ENCODE data around the gene GNB1.

GNB1 gene

DNA sequence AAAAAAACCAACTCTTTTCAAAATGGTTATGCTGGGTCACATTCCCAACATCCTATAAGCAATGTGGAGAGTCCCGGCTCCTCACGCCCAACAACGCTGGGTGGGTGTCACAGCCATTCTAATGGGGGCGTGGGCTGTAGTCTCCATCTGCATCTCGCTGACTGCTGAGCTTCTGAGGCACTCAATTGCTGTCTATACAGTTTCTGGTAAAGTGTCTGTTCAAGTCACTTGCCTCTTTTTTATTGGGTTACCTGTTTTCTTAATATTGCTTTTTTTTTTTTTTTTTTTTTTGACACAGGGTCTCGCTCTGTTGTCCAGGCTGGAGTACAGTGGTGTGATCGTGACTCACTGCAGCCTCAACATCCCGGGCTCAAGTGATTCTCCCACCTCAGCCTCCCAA lies 54.8 kb downstream of the GNB1 start:
- H3K4ac ChIP-seq (ENCODE audit: low read depth, low read length), result no peak overlapping the region

DNA sequence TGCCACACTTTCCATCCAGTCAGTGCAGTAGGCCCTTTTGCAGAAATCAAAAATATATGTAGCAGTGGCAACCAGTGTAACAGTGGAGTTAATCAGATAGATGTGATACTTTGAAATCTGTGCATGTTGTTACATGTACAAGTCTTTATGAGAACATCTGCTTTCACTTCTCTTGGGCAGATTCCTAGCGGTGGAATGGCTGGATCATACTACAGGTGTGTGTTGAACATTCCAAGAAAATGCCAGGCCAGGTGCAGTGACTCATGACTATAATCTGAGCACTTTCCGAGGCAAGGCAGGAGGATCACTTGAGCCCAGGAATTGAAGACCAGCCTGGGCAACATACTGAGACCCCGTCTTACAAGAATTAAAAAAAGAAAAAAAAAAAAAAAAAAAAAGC lies 55.3 kb downstream of the GNB1 start:
- no CpG with 5 or more reads among the region's 3 CpGs for WGBS (ENCODE audit: extremely low coverage, insufficient coverage, low lambda C conversion rate)
- no peak overlapping the region for H2BK15ac ChIP-seq (replicated peaks; ENCODE audit: low read depth)
- peaks cover 18% of the 10 kb centered on the region for H3K79me1 ChIP-seq (ENCODE audit: low read length)
- no peaks in the 10 kb centered on the region for H3K27me3 ChIP-seq (ENCODE audit: insufficient read depth, low read length, poor library complexity)
- H3K4me3 ChIP-seq (ENCODE audit: low read length), result no peak overlapping the region
- no peak overlapping the region for H3K27ac ChIP-seq (ENCODE audit: low read depth, low read length)
- H2BK5ac ChIP-seq (ENCODE audit: low read length), result no peak overlapping the region
- H3K9ac ChIP-seq (ENCODE audit: low read length), result no peak overlapping the region
- H3K36me3 ChIP-seq (ENCODE audit: control insufficient read depth, insufficient read depth, low read length), result peaks cover 5% of the 10 kb centered on the region
- H4K5ac ChIP-seq (ENCODE audit: low read length), result no peak overlapping the region
- no peak overlapping the region for H4K8ac ChIP-seq (ENCODE audit: low read depth, low read length)
- no peak overlapping the region for H3K4me2 ChIP-seq (ENCODE audit: low read length)
- no peak overlapping the region for H2AK5ac ChIP-seq (ENCODE audit: low read length)
- no peak overlapping the region for H3K23ac ChIP-seq (ENCODE audit: low read length)
- H3K4ac ChIP-seq (ENCODE audit: low read depth, low read length), result no peak overlapping the region
- peaks cover 53% of the 10 kb centered on the region for H3K79me2 ChIP-seq (ENCODE audit: control insufficient read depth, insufficient read depth, low read length)
- no peak overlapping the region for H3K18ac ChIP-seq (ENCODE audit: low read length)
- no peak for DNase-seq
- H3K56ac ChIP-seq (ENCODE audit: low read length), result no peak overlapping the region
- H3K4me1 ChIP-seq (ENCODE audit: control insufficient read depth, low read depth, low read length), result no peaks in the 10 kb centered on the region
- no peak overlapping the region for H2BK120ac ChIP-seq (ENCODE audit: low read depth, low read length)

More for the DNA sequence above, 54.8 kb downstream of the GNB1 start:
- no peak overlapping the region for H3K4me2 ChIP-seq (ENCODE audit: low read length)
- no peak overlapping the region for H3K56ac ChIP-seq (ENCODE audit: low read length)
- no peaks in the 10 kb centered on the region for H3K4me1 ChIP-seq (ENCODE audit: control insufficient read depth, low read depth, low read length)
- H3K23ac ChIP-seq (ENCODE audit: low read length), result no peak overlapping the region
- no peak for DNase-seq
- peaks cover 58% of the 10 kb centered on the region for H3K79me2 ChIP-seq (ENCODE audit: control insufficient read depth, insufficient read depth, low read length)
- no peak overlapping the region for H3K18ac ChIP-seq (ENCODE audit: low read length)
- H2BK5ac ChIP-seq (ENCODE audit: low read length), result no peak overlapping the region
- H3K9ac ChIP-seq (ENCODE audit: low read length), result no peak overlapping the region
- no peak overlapping the region for H3K27ac ChIP-seq (ENCODE audit: low read depth, low read length)
- no peak overlapping the region for H2AK5ac ChIP-seq (ENCODE audit: low read length)
- H4K8ac ChIP-seq (ENCODE audit: low read depth, low read length), result no peak overlapping the region
- no peak overlapping the region for H2BK120ac ChIP-seq (ENCODE audit: low read depth, low read length)
- no CpG with 5 or more reads among the region's 8 CpGs for WGBS (ENCODE audit: extremely low coverage, insufficient coverage, low lambda C conversion rate)
- no peak overlapping the region for H4K5ac ChIP-seq (ENCODE audit: low read length)
- peaks cover 5% of the 10 kb centered on the region for H3K36me3 ChIP-seq (ENCODE audit: control insufficient read depth, insufficient read depth, low read length)
- no peaks in the 10 kb centered on the region for H3K27me3 ChIP-seq (ENCODE audit: insufficient read depth, low read length, poor library complexity)
- no peak overlapping the region for H2BK15ac ChIP-seq (replicated peaks; ENCODE audit: low read depth)
- H3K4me3 ChIP-seq (ENCODE audit: low read length), result no peak overlapping the region
- H3K79me1 ChIP-seq (ENCODE audit: low read length), result peaks cover 19% of the 10 kb centered on the region

DNA sequence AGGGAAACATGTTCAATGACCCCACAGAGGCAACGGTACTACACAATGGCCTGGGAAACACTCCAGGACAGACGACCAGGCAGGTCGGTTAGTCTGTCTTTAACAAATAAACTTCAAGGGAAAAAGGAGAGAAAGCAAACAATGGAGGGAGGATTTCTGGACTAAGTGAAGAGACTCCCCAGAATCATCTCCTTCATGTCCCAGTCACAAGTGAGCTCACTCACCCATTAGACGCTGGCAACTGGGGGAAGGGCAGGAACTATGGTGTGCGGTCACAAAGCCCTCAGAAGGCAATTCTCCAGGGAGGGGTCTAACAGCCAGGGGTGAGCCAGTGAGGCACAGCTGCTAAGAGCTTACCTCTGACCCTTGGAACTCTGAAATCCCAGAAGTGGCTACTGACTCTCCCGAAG lies 57.0 kb downstream of the GNB1 start:
- Histone ChIP-seq H2BK120ac (ENCODE audit: low read depth, low read length) (no peak overlapping the region), H3K4me1 (ENCODE audit: control insufficient read depth, low read depth, low read length) (no peaks in the 10 kb centered on the region), H3K79me1 (ENCODE audit: low read length) (peaks cover 19% of the 10 kb centered on the region), H3K4me2 (ENCODE audit: low read length) (no peak overlapping the region), H3K27me3 (ENCODE audit: insufficient read depth, low read length, poor library complexity) (no peaks in the 10 kb centered on the region), H3K18ac (ENCODE audit: low read length) (no peak overlapping the region), H2BK5ac (ENCODE audit: low read length) (no peak overlapping the region), H3K9ac (ENCODE audit: low read length) (no peak overlapping the region), H3K4ac (ENCODE audit: low read depth, low read length) (no peak overlapping the region), H3K79me2 (ENCODE audit: control insufficient read depth, insufficient read depth, low read length) (peaks cover 48% of the 10 kb centered on the region), H2AK5ac (ENCODE audit: low read length) (no peak overlapping the region), H3K36me3 (ENCODE audit: control insufficient read depth, insufficient read depth, low read length) (peaks cover 6% of the 10 kb centered on the region), H3K27ac (ENCODE audit: low read depth, low read length) (no peak overlapping the region), H3K4me3 (ENCODE audit: low read length) (no peak overlapping the region), H3K56ac (ENCODE audit: low read length) (no peak overlapping the region), H2BK15ac (replicated peaks; ENCODE audit: low read depth) (no peak overlapping the region), H4K8ac (ENCODE audit: low read depth, low read length) (no peak overlapping the region), H4K5ac (ENCODE audit: low read length) (no peak overlapping the region), H3K23ac (ENCODE audit: low read length) (peak overlapping the region; percentile 30)
- WGBS (ENCODE audit: extremely low coverage, insufficient coverage, low lambda C conversion rate), result no CpG with 5 or more reads among the region's 6 CpGs
- DNase-seq, result peak; percentile 30

DNA sequence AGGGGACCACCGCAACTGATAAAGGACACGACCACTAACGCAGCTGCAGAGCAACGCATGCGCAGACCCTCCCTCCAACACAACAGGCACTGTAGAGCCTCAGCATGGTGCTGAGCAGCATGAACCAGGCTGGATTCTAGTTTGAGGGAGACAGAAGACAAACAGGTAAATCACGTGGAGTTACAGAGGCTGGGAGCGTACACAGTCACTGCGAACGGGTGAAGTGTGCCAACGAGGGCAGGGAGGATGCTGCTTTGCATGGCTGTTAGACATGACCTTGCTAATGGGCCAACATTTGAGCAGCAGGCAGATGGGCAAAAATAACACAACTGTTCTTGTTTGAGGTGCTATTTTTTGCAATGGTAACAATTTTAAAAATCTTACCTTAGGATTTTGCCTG lies 57.4 kb downstream of the GNB1 start:
- H3K23ac ChIP-seq (ENCODE audit: low read length), result no peak overlapping the region
- H3K27ac ChIP-seq (ENCODE audit: low read depth, low read length), result no peak overlapping the region
- DNase-seq, result no peak
- WGBS (ENCODE audit: extremely low coverage, insufficient coverage, low lambda C conversion rate), result no CpG with 5 or more reads among the region's 10 CpGs
- H3K4ac ChIP-seq (ENCODE audit: low read depth, low read length), result no peak overlapping the region
- peaks cover 47% of the 10 kb centered on the region for H3K79me2 ChIP-seq (ENCODE audit: control insufficient read depth, insufficient read depth, low read length)
- no peak overlapping the region for H3K56ac ChIP-seq (ENCODE audit: low read length)
- H3K36me3 ChIP-seq (ENCODE audit: control insufficient read depth, insufficient read depth, low read length), result peaks cover 6% of the 10 kb centered on the region
- H3K9ac ChIP-seq (ENCODE audit: low read length), result no peak overlapping the region
- H4K8ac ChIP-seq (ENCODE audit: low read depth, low read length), result no peak overlapping the region
- H3K4me3 ChIP-seq (ENCODE audit: low read length), result no peak overlapping the region
- no peaks in the 10 kb centered on the region for H3K4me1 ChIP-seq (ENCODE audit: control insufficient read depth, low read depth, low read length)
- H3K79me1 ChIP-seq (ENCODE audit: low read length), result peaks cover 19% of the 10 kb centered on the region
- no peak overlapping the region for H2AK5ac ChIP-seq (ENCODE audit: low read length)
- no peak overlapping the region for H2BK120ac ChIP-seq (ENCODE audit: low read depth, low read length)
- H3K18ac ChIP-seq (ENCODE audit: low read length), result no peak overlapping the region
- no peak overlapping the region for H4K5ac ChIP-seq (ENCODE audit: low read length)
- no peak overlapping the region for H2BK5ac ChIP-seq (ENCODE audit: low read length)
- no peak overlapping the region for H2BK15ac ChIP-seq (replicated peaks; ENCODE audit: low read depth)
- H3K4me2 ChIP-seq (ENCODE audit: low read length), result no peak overlapping the region
- no peaks in the 10 kb centered on the region for H3K27me3 ChIP-seq (ENCODE audit: insufficient read depth, low read length, poor library complexity)

DNA sequence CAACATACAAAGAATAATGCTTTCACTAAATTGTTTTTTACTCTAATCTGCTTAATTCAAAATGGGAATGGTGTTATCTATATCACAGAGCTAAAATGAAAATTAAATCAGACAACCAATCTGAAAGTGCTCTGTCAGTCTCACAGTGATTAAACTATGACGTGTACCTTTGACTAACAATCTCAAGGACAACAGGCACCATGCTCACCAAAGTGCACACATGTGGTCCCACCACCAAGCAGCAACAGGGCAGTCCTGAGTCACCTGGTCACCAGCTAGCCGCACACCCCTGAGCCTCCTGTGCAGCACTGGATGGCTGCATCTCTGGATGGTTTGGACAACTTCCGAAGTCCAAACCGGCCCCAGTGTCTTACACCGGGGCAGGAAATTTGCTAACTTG lies 58.1 kb downstream of the GNB1 start:
- no peak overlapping the region for H2BK15ac ChIP-seq (replicated peaks; ENCODE audit: low read depth)
- DNase-seq, result no peak
- H3K18ac ChIP-seq (ENCODE audit: low read length), result no peak overlapping the region
- H2BK5ac ChIP-seq (ENCODE audit: low read length), result no peak overlapping the region
- no peak overlapping the region for H3K4me3 ChIP-seq (ENCODE audit: low read length)
- no CpG with 5 or more reads among the region's 5 CpGs for WGBS (ENCODE audit: extremely low coverage, insufficient coverage, low lambda C conversion rate)
- no peak overlapping the region for H3K9ac ChIP-seq (ENCODE audit: low read length)
- no peak overlapping the region for H4K5ac ChIP-seq (ENCODE audit: low read length)
- H2AK5ac ChIP-seq (ENCODE audit: low read length), result no peak overlapping the region
- peaks cover 6% of the 10 kb centered on the region for H3K36me3 ChIP-seq (ENCODE audit: control insufficient read depth, insufficient read depth, low read length)
- no peak overlapping the region for H3K23ac ChIP-seq (ENCODE audit: low read length)
- no peaks in the 10 kb centered on the region for H3K4me1 ChIP-seq (ENCODE audit: control insufficient read depth, low read depth, low read length)
- H3K79me1 ChIP-seq (ENCODE audit: low read length), result peaks cover 19% of the 10 kb centered on the region
- no peaks in the 10 kb centered on the region for H3K27me3 ChIP-seq (ENCODE audit: insufficient read depth, low read length, poor library complexity)
- H4K8ac ChIP-seq (ENCODE audit: low read depth, low read length), result no peak overlapping the region
- H3K4ac ChIP-seq (ENCODE audit: low read depth, low read length), result no peak overlapping the region
- no peak overlapping the region for H3K56ac ChIP-seq (ENCODE audit: low read length)
- H2BK120ac ChIP-seq (ENCODE audit: low read depth, low read length), result no peak overlapping the region
- H3K79me2 ChIP-seq (ENCODE audit: control insufficient read depth, insufficient read depth, low read length), result peaks cover 47% of the 10 kb centered on the region
- no peak overlapping the region for H3K4me2 ChIP-seq (ENCODE audit: low read length)
- H3K27ac ChIP-seq (ENCODE audit: low read depth, low read length), result no peak overlapping the region

DNA sequence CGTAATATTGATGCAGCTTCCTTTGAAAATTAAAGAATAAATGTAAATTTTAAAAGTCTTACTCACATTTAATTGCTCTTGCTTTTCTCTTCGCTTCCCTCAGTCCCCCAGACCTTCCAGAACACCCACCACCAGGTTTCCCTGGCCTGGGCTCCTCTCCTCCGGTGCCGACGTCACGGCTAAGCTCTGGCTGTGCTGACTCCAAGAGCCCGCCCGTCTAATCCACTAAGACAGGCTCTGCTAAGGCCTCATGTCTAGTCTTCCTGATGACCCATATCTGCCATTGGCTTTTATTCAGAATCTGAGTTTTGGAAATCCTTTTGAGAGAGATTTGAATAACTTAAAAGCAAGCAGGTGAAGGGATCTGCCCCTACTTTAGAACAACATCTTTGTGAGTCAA lies 58.7 kb downstream of the GNB1 start:
- Histone ChIP-seq H3K79me1 (ENCODE audit: low read length) (peaks cover 24% of the 10 kb centered on the region), H2BK5ac (ENCODE audit: low read length) (no peak overlapping the region), H2AK5ac (ENCODE audit: low read length) (no peak overlapping the region), H2BK15ac (replicated peaks; ENCODE audit: low read depth) (no peak overlapping the region), H4K5ac (ENCODE audit: low read length) (no peak overlapping the region), H2BK120ac (ENCODE audit: low read depth, low read length) (no peak overlapping the region), H3K9ac (ENCODE audit: low read length) (no peak overlapping the region), H3K18ac (ENCODE audit: low read length) (no peak overlapping the region), H4K8ac (ENCODE audit: low read depth, low read length) (no peak overlapping the region), H3K23ac (ENCODE audit: low read length) (no peak overlapping the region), H3K4me3 (ENCODE audit: low read length) (no peak overlapping the region), H3K4me1 (ENCODE audit: control insufficient read depth, low read depth, low read length) (peaks cover 3% of the 10 kb centered on the region), H3K27ac (ENCODE audit: low read depth, low read length) (no peak overlapping the region), H3K4me2 (ENCODE audit: low read length) (no peak overlapping the region), H3K79me2 (ENCODE audit: control insufficient read depth, insufficient read depth, low read length) (peaks cover 48% of the 10 kb centered on the region), H3K4ac (ENCODE audit: low read depth, low read length) (no peak overlapping the region), H3K56ac (ENCODE audit: low read length) (no peak overlapping the region), H3K27me3 (ENCODE audit: insufficient read depth, low read length, poor library complexity) (no peaks in the 10 kb centered on the region), H3K36me3 (ENCODE audit: control insufficient read depth, insufficient read depth, low read length) (peaks cover 6% of the 10 kb centered on the region)
- WGBS (ENCODE audit: extremely low coverage, insufficient coverage, low lambda C conversion rate), result no CpG with 5 or more reads among the region's 8 CpGs
- DNase-seq, result no peak
